ENCODE data around the gene THUMPD3. TPM values are rescaled to one million over a fixed set of nuclear protein-coding genes. Genes with fewer than 3 reads are reported as not detected.
A peak's percentile ranks its signal among the peaks of the same experiment; 100 is the strongest.

THUMPD3 gene, protein sequence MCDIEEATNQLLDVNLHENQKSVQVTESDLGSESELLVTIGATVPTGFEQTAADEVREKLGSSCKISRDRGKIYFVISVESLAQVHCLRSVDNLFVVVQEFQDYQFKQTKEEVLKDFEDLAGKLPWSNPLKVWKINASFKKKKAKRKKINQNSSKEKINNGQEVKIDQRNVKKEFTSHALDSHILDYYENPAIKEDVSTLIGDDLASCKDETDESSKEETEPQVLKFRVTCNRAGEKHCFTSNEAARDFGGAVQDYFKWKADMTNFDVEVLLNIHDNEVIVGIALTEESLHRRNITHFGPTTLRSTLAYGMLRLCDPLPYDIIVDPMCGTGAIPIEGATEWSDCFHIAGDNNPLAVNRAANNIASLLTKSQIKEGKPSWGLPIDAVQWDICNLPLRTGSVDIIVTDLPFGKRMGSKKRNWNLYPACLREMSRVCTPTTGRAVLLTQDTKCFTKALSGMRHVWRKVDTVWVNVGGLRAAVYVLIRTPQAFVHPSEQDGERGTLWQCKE
- polyA plus RNA-seq (ENCODE audit: insufficient read length in 4 of 4), result 10 to 100 TPM; 43.9 to 66.7 (median 57.3) TPM

DNA sequence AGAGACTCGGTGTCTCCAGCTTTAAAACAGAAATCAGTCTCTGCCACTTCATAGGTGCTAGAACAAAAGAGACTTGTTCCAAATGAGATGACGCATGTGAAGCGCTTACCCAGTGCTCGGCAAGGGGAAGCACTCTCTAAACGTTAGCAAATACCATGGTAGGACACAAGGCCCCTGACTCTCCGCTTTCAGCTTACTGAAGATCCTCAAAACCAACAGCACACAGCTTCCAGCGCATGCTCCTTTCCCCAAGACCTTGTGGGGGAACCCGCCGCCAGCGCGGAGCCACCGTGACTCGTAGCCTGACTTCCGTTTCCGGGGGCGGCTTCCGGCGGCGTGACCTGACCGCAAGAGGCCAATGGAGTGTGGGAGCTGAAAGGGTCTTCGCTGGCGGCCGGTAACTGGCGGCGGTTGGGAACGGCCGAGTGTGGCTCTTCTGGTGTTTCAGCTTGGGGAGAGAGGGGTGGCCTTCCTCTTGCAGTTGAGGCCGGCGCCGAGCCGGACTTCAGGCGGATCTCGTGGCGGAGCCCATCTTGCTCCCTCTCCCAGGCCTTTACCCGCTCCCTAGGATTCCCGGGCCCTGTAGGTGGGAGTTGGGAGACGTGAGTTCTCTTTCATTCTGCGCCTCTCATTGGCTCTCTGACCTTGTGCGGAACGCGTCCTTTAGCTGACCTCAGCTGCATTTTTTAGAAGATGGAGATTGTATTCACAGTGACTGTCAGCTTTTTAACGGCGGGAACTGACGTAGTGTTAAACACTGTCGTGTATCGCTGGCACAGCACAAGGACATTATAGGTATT lies at the start of gene THUMPD3:
Gene THUMPD3 (plus strand): TSS at position 324 of the 800 bp plus-strand sequence. CDS start 2,015 bp downstream, outside the sequence.
- peak; percentile 73 to 82 (median 80) for DNase-seq (ENCODE audit: low read depth in 4 of 4, low spot score in 3 of 4)

GRCh38 chr3:9314796-9315195 lies 48.1 kb upstream of the THUMPD3 start:
- DNase-seq (ENCODE audit: low read depth in 4 of 4, low spot score in 3 of 4), result no peak

GRCh38 chr3:9316881-9317361 lies 45.9 kb upstream of the THUMPD3 start:
- no peak for DNase-seq (ENCODE audit: low read depth in 4 of 4, low spot score in 3 of 4)

DNA sequence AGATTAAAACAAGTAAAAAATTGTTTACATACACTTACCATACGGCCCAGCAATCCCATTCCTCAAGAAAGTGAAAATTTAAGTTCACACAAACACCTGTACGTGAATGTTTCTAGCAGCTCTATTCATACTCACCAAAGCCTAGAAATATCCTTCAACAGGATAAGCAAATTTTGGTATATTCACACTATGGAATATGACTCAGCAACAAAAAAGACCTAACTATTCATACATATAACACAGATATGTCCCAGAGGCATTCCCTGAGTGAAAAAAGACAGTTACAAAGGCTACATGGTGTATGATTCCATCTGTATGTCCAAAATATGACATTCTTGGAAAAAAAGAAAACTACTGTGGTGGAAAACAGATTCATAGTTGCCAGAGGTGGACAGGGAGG lies 40.1 kb upstream of the THUMPD3 start:
- DNase-seq (ENCODE audit: low read depth in 4 of 4, low spot score in 3 of 4), result no peak

DNA sequence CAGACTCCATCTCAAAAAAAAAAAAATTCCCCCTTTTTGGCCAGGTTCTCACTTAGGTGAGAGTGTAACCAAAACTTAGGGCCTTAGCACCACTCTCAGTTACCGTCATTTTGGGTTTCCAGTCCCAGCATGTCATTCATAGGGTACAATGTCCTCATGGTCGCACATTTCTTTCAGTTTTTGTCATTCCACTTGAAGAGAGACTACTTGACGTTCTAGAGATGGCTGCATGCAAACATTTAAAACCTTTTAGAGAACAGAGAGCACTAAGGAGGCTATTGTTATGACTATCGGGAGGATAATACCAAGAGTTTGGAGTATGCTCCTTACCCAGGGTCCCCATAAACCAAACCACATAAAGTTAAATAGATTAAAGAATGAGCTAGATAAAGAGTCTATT lies 37.9 kb upstream of the THUMPD3 start:
- DNase-seq (ENCODE audit: low read depth in 4 of 4, low spot score in 3 of 4), result no peak

DNA sequence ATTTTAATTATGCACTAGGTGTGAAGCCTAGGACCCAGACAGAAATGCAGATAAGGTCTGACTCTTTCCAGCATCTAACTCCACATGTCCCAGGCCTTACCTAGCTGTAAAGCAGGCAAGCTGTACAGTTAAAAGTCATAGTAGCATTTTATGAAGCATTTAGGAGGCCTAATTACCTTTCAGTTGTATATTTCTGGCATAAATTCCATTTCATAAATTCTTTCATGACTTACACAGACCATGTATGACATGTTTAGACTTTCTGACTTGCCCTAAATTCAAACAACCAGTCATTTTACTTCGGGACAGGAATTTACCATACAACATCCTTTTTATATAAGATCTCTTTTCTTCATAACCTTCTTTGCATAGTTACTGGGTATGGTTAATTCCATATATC lies 35.3 kb upstream of the THUMPD3 start:
- no peak for DNase-seq (ENCODE audit: low read depth in 4 of 4, low spot score in 3 of 4)

GRCh38 chr3:9330166-9330703 lies 32.6 kb upstream of the THUMPD3 start:
- no peak for DNase-seq (ENCODE audit: low read depth in 4 of 4, low spot score in 3 of 4)

GRCh38 chr3:9331171-9331570 lies 31.7 kb upstream of the THUMPD3 start:
- no peak for DNase-seq (ENCODE audit: low read depth in 4 of 4, low spot score in 3 of 4)

GRCh38 chr3:9332250-9333030 lies 30.4 kb upstream of the THUMPD3 start:
- DNase-seq (ENCODE audit: low read depth in 4 of 4, low spot score in 3 of 4), result no peak

DNA sequence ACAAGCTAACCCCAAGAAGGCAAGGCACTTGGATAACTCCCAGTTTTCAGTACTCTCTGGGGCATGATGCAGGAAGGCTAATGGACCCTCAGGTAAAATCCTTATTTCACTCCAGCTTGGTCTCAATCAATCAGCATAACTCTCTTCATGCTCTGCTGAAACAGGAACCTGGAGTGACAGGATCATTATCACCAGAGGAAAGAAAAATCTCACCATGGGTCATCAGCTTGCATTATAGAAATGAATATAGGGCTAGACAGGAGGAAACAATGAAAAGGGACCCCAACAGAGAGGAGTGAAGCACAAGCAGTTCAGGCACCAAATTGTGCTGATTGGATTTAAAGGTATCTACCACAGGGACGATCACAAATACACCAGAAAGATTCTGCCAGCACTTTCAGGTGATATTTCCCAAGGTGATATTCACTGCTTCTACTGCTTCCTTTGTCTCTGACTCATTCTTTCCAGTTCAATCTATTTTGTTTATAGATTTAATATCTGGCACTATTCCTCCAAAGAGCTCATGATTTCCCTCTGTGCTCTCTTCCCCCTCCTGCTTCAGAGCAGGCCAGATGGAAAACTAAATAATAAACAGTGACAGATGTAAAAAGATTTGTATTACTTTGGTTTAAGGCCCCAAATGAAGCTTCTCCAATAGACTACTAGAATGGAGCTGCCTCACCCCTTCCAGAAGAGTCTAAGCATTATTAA lies 22.9 kb upstream of the THUMPD3 start:
- DNase-seq (ENCODE audit: low read depth in 4 of 4, low spot score in 3 of 4), result no peak

GRCh38 chr3:9340472-9340902 lies 22.4 kb upstream of the THUMPD3 start:
- DNase-seq (ENCODE audit: low read depth in 4 of 4, low spot score in 3 of 4), result no peak

- no peak for DNase-seq (ENCODE audit: low read depth in 4 of 4, low spot score in 3 of 4)
Observed at GRCh38 chr3:9342696-9343095, 20.2 kb upstream of the THUMPD3 start.

GRCh38 chr3:9343115-9343514 lies 19.7 kb upstream of the THUMPD3 start:
- no peak for DNase-seq (ENCODE audit: low read depth in 4 of 4, low spot score in 3 of 4)

- DNase-seq (ENCODE audit: low read depth in 4 of 4, low spot score in 3 of 4), result no peak
Observed at GRCh38 chr3:9345041-9345440, 17.8 kb upstream of the THUMPD3 start.

GRCh38 chr3:9346141-9346540 lies 16.7 kb upstream of the THUMPD3 start:
- no peak for DNase-seq (ENCODE audit: low read depth in 4 of 4, low spot score in 3 of 4)

- DNase-seq (ENCODE audit: low read depth in 4 of 4, low spot score in 3 of 4), result no peak
Observed at GRCh38 chr3:9347081-9347480, 15.8 kb upstream of the THUMPD3 start.

- DNase-seq (ENCODE audit: low read depth in 4 of 4, low spot score in 3 of 4), result no peak
Observed at GRCh38 chr3:9347887-9348286, 15.0 kb upstream of the THUMPD3 start.

DNA sequence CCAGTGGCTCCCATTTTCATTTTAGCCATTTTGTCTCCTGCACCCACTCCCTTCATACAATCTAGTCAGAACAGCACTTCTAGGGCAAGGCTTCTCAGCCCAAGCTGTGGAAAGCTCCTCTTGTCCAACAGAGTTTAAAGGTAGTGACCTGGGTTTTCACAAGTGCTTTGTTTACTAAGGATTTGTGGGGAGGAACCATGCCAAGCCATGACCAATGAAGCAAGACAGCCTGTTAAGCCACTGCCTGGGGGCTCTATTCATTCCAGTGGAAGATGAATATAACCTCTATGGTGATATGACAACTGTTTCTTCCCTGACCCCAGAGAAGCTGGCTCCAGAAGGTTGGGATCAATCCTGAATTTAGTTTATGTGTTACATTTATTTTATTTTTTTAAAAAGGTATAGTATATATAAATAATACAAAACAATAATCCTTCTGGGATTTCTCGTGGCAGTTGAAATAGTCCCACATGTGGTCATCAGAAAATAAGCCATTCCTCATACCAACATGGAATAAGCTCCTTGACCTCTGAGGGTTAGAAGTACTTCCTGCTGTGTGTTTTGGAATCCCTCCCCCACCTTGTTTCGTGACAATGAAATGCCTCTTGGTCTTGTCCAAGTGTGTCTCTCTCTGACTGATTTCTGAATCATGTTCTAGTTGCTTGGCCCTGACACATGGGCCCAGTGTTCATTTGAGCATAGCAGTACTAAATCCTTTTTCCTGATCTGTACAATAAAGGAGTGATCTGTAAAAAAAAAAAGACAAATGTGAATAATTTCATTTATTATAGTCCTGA lies 13.3 kb upstream of the THUMPD3 start:
- no peak for DNase-seq (ENCODE audit: low read depth in 4 of 4, low spot score in 3 of 4)

DNA sequence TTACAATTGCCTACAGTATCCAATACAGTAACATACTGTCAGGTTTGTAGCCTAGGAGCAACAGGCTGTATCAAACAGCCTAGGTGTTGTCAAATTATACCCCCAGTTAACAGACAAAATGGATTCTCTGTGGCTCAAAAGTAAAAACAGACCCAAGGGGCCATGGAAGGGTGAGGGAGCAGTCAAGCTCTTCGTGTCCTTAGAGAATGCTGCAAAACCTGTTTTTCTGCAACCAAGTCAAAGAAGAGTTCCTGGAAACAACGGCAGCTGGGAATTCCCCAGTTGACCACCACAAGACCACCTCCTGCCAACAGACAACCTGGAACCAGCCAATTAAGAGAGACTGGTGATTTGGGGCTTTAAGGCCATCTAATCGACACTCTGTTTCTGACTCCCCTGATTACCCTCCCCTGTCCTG lies 11.1 kb upstream of the THUMPD3 start:
- no peak for DNase-seq (ENCODE audit: low read depth in 4 of 4, low spot score in 3 of 4)

Data from left renal pelvis (tissue), 4 donors.